ENCODE results near the gene LIMA1. TPM values are rescaled to one million over a fixed set of nuclear protein-coding genes. Genes with fewer than 3 reads are reported as not detected.

LIMA1 gene
- total RNA-seq, 2 experiments from 2014 or later: 6.2 to 20.4 TPM

GRCh38 chr12:50218386-50218785 is 64.9 kb downstream of the LIMA1 start:
- intact Hi-C loops (cut with micrococcal nuclease; ENCODE audit: unreplicated experiment): no loop called here
- DNase-seq (ENCODE audit: low spot score): no peak
- ChIA-PET POLR2A (no interaction called here), CTCF (ENCODE audit: unreplicated experiment) (no interaction called here)
- Histone ChIP-seq H3K36me3 (ENCODE audit: insufficient read depth, low read length) (peaks cover 7% of the 10 kb centered on the region; the same call in 1 of the 2 replicates), H4K20me1 (ENCODE audit: insufficient read depth, low read length) (no peaks in the 10 kb centered on the region), H3K4me3 (ENCODE audit: low read depth, low read length, poor library complexity, severe bottlenecking) (no peak overlapping the region), H3K79me2 (ENCODE audit: insufficient read depth, low read depth, low read length) (peaks cover 59% of the 10 kb centered on the region), H3K9me2 (ENCODE audit: insufficient read depth, low read length) (no peaks in the 10 kb centered on the region), H2AFZ (ENCODE audit: low read length) (no peak overlapping the region), H3K4me1 (ENCODE audit: insufficient read depth, low read length, poor library complexity, severe bottlenecking) (peaks cover 34% of the 10 kb centered on the region), H3K27ac (ENCODE audit: low read depth, low read length, poor library complexity, severe bottlenecking) (no peak overlapping the region), H3K9me3 (ENCODE audit: low read length) (no peaks in the 10 kb centered on the region), H3K4me2 (ENCODE audit: low read length) (no peak overlapping the region)
- TF ChIP-seq CTCF (conservative IDR thresholded peaks at IDR 0.05; ENCODE audit: low read length) (no peak), EZH2phosphoT487 (IDR thresholded peaks at IDR 0.05; ENCODE audit: borderline replicate concordance, low read depth, low read length) (no peak)
- no TSS peak for BruUV-seq (replicated peaks)

GRCh38 chr12:50217202-50217601 is 66.1 kb downstream of the LIMA1 start:
- no TSS peak for BruUV-seq (replicated peaks)
- TF ChIP-seq EZH2phosphoT487 (IDR thresholded peaks at IDR 0.05; ENCODE audit: borderline replicate concordance, low read depth, low read length) (no peak), CTCF (conservative IDR thresholded peaks at IDR 0.05; ENCODE audit: low read length) (no peak)
- ChIA-PET CTCF (ENCODE audit: unreplicated experiment) (no interaction called here), POLR2A (interaction anchor here (0.8 to 1.5 kb wide), 2 partner anchors 10 to 18 kb away, joined by 3 to 4 read pairs; no protein-coding TSS in a partner anchor)
- Histone ChIP-seq H3K27ac (ENCODE audit: low read depth, low read length, poor library complexity, severe bottlenecking) (no peak overlapping the region), H3K4me3 (ENCODE audit: low read depth, low read length, poor library complexity, severe bottlenecking) (no peak overlapping the region), H4K20me1 (ENCODE audit: insufficient read depth, low read length) (no peaks in the 10 kb centered on the region), H3K9me3 (ENCODE audit: low read length) (no peaks in the 10 kb centered on the region), H3K4me1 (ENCODE audit: insufficient read depth, low read length, poor library complexity, severe bottlenecking) (peaks cover 37% of the 10 kb centered on the region), H3K79me2 (ENCODE audit: insufficient read depth, low read depth, low read length) (peaks cover 67% of the 10 kb centered on the region), H2AFZ (ENCODE audit: low read length) (no peak overlapping the region), H3K9me2 (ENCODE audit: insufficient read depth, low read length) (no peaks in the 10 kb centered on the region), H3K4me2 (ENCODE audit: low read length) (no peak overlapping the region), H3K36me3 (ENCODE audit: insufficient read depth, low read length) (peaks cover 7% of the 10 kb centered on the region; the same call in 1 of the 2 replicates)
- no peak for DNase-seq (ENCODE audit: low spot score)
- intact Hi-C loops (cut with micrococcal nuclease; ENCODE audit: unreplicated experiment): no loop called here

GRCh38 chr12:50215033-50215432 is 68.3 kb downstream of the LIMA1 start:
- no peaks in the 10 kb centered on the region for H3K9me3 ChIP-seq (ENCODE audit: low read length)
- no peak overlapping the region for H3K4me3 ChIP-seq (ENCODE audit: low read depth, low read length, poor library complexity, severe bottlenecking)
- no peak overlapping the region for H2AFZ ChIP-seq (ENCODE audit: low read length)
- TF ChIP-seq CTCF (conservative IDR thresholded peaks at IDR 0.05; ENCODE audit: low read length) (no peak), EZH2phosphoT487 (IDR thresholded peaks at IDR 0.05; ENCODE audit: borderline replicate concordance, low read depth, low read length) (no peak)
- H3K36me3 ChIP-seq (ENCODE audit: insufficient read depth, low read length): peaks cover 13% of the 10 kb centered on the region
- H3K9me2 ChIP-seq (ENCODE audit: insufficient read depth, low read length): no peaks in the 10 kb centered on the region
- ChIA-PET POLR2A (interaction anchor here (0.7 to 2.6 kb wide), 2 partner anchors 12 to 40 kb away, joined by 3 to 6 read pairs; no protein-coding TSS in a partner anchor), CTCF (ENCODE audit: unreplicated experiment) (no interaction called here)
- DNase-seq (ENCODE audit: low spot score): no peak
- H3K79me2 ChIP-seq (ENCODE audit: insufficient read depth, low read depth, low read length): peaks cover 59% of the 10 kb centered on the region
- H4K20me1 ChIP-seq (ENCODE audit: insufficient read depth, low read length): no peaks in the 10 kb centered on the region
- H3K4me2 ChIP-seq (ENCODE audit: low read length): no peak overlapping the region
- intact Hi-C loops (cut with micrococcal nuclease; ENCODE audit: unreplicated experiment): no loop called here
- H3K27ac ChIP-seq (ENCODE audit: low read depth, low read length, poor library complexity, severe bottlenecking): no peak overlapping the region
- no TSS peak for BruUV-seq (replicated peaks)
- peaks cover 44% of the 10 kb centered on the region for H3K4me1 ChIP-seq (ENCODE audit: insufficient read depth, low read length, poor library complexity, severe bottlenecking)
